Astrocyte of the cerebellum (primary cell): ENCODE results near the gene C1orf210.

ENCODE experiments used
- DNase-seq: peaks from one replicate; pipeline ENCODE4 v3.0.0-alpha.2; 2011; ENCODE audit warnings: low read depth
- H3K4me3 ChIP-seq: 2 replicates; pipeline ENCODE4 v1.5.1; 2011; ENCODE audit warnings: mild to moderate bottlenecking, low read depth, low read length, moderate library complexity
- CTCF ChIP-seq: IDR thresholded peaks from 2 replicates; pipeline ENCODE4 v1.5.1; 2012; ENCODE audit warnings: low read length, low read depth, moderate library complexity, mild to moderate bottlenecking; ENCODE audit errors: missing control alignments
- in situ Hi-C: cut with HindIII; loops from 2 replicates; pipeline ENCODE4 v1.10.0; 2017; ENCODE audit warnings: low sequenced_read_pairs

The C1orf210 gene

GRCh38 chr1:43312663-43313515 is 27.5 kb upstream of the C1orf210 start:
- TF ChIP-seq CTCF, result no peak
- no peak for DNase-seq
- no peak overlapping the region for H3K4me3 ChIP-seq
- in situ Hi-C loops, result no loop called here

- no peak overlapping the region for H3K4me3 ChIP-seq
- TF ChIP-seq CTCF, result no peak
- in situ Hi-C loops, result no loop called here
- DNase-seq, result no peak
These were observed 26.8 kb upstream of the C1orf210 start for GRCh38 chr1:43312212-43312623.

GRCh38 chr1:43311521-43311920 is 26.1 kb upstream of the C1orf210 start:
- H3K4me3 ChIP-seq, result no peak overlapping the region
- no peak for DNase-seq
- in situ Hi-C loops, result no loop called here
- no peak for TF ChIP-seq CTCF

- DNase-seq, result no peak
- in situ Hi-C loops, result no loop called here
- no peak overlapping the region for H3K4me3 ChIP-seq
- TF ChIP-seq CTCF, result no peak
These were observed 24.1 kb upstream of the C1orf210 start for GRCh38 chr1:43309405-43310025.

- in situ Hi-C loops, result no loop called here
- H3K4me3 ChIP-seq, result no peak overlapping the region
- DNase-seq, result no peak
- TF ChIP-seq CTCF, result no peak
These were observed 23.4 kb upstream of the C1orf210 start for GRCh38 chr1:43308635-43309404.

GRCh38 chr1:43307458-43308158 is 22.2 kb upstream of the C1orf210 start:
- DNase-seq, result no peak
- no peak overlapping the region for H3K4me3 ChIP-seq
- TF ChIP-seq CTCF, result no peak
- in situ Hi-C loops, result no loop called here
